HG03159 (cell line): Measurements from ENCODE around the gene OR4E1.
"Not testable (repeated sequence)": the region's sequence is repeated elsewhere in the genome, so short reads cannot be mapped to it uniquely, and the experiment has no call there.

Source experiments
- ATAC-seq: cut with Tn5 transposase; IDR thresholded peaks from one replicate; pipeline ENCODE4 v1.9.1; 2021; ENCODE audit warnings: mild to moderate bottlenecking, moderate library complexity; ENCODE audit not compliant: unreplicated experiment

The OR4E1 gene

DNA sequence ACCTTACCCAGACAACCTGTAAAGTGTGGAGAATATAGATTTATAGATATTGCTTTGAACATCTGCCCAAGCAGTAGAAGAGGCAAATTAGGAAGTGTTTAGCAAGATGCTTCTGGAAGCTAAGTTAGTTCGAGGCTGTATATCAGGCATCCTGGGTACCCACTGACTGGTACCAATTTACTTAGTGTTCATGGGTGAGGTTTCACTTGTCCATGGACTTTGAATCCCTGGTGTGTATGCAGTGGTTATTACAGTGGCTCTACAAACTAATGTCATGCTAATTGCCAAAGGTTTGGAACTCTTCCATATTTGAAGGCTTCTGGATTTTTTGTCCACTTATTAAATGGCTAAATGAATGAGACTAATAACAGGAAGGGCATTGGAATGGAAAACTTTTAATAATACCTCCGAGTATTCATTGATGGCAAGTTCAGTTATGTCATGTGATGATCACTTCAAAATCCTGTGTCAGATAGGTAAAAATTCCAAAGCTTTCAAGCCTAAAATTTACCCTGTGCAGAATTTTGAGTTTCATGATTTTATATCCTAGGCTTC, 20.2 kb downstream of the OR4E1 start, which contains the start of gene OR4E2:
Gene OR4E2, plus strand, starts transcription at position 505 of the 555 bp plus-strand sequence. CDS start 11,248 bp downstream, outside the sequence.
- no peak for ATAC-seq

DNA sequence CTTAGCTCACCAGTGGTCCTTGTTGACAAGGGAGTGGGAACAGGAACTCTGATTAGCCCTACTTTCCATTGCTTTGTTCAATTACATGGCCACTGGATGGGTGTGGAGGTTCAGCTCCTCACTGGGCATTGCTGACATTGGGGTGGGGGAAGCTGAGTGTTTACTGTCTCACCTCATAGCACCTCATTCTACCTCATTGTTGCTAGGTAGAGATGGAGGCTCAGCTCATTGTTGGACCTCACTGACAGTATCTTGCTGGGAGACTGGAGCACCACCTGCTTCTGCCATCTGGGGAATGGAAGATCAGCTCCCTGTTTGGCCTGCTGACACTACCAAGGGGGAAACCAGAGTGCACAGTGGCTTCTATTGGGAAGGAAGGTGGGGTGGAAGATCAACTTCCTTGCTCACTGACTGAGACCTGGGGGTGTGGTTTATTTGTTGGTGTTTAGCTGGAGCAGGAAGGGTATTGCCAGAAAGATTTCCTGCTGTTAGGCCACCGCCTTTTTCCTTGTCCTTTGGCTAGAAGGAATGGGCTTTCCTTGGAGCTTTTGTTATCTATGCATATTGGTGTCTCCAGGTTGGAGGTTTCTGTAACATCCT, 21.3 kb downstream of the OR4E1 start:
- no peak for ATAC-seq

GRCh38 chr14:21647380-21647779, 26.2 kb downstream of the OR4E1 start:
- no peak for ATAC-seq

GRCh38 chr14:21643407-21643806, 30.2 kb downstream of the OR4E1 start:
- ATAC-seq: no peak

DNA sequence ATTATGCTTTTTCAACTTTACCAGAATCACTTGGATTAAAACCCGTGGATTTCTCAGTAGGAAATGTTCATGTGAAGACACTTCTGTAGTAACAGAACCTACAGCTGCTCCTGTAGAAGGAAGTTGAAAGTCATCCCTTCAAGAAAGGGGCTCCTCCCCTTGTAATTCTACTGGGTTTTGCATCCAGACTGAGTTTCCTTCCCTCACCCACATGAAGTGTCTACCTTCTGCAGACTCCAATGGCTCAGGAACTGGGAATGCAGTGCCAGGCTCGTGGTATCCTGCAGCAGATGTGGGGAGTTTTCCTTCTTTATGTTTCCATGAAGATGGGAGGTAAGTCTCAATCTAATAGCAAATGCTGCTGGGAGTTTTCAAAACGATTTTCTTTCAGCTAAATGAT, 30.9 kb downstream of the OR4E1 start:
- no peak for ATAC-seq

DNA sequence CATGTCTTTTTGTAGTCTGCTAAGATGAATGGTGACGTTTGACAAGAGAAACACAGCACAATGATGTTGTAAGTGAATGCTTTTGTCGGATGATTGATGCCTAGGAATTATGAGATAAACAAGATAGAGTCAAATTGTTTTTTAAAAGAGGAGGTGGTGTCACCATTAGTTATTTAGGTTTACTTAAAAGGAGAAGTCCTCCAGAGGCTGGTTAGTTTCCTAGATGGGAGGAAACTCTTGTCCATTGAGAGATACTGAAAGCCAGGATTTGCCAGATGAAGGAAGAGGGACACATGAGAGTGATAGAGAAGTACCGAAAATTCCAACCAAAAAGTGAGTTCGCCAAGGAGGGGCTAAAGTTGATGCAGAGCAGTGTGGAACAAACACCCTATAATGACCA, 38.8 kb downstream of the OR4E1 start, which contains the start of gene OR10G2:
Gene OR10G2, minus strand, starts transcription at position 101 of the 400 bp plus-strand sequence. Its CDS starts 98 bp downstream, at position 3.
- ATAC-seq: no peak

- no peak for ATAC-seq
Observed at GRCh38 chr14:21631084-21631483, 42.5 kb downstream of the OR4E1 start.

GRCh38 chr14:21630503-21630902, 43.1 kb downstream of the OR4E1 start:
- not testable (repeated sequence) for ATAC-seq

DNA sequence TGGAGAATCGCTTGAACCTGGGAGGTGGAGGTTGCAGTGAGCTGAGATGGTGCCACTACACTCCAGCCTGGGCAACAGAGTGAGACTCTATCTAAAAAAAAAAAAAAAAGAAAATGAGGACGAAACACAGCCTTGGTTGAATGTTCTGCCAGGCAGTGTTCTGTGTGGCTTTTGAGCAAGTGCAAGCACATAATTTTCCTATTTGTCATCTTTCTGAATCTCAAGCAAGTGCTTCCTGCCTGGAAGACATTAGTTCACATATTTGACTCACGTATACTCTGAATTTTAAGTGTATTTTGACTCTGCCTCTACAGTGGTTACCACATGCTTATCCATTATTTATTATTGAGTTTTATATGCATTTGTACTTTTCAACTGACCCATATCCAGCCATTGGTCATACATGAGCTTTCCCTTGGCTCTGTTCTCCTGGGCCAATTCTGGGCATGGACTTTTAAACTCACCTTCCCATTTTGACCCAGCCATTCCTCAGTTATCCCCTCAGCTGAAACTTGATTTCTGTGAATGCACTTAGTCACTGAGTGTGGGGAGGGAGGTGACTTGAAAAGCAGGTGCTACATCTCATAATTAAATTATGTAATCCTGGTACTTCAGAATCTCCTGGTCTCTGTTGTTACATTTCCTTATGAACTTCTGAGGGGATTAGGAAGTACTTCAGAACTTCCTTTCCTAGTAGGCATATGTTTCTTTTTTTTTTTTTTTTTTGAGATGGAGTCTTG, 47.0 kb downstream of the OR4E1 start:
- ATAC-seq: no peak
